ENCODE measurements around the gene POLR2B.

DNA sequence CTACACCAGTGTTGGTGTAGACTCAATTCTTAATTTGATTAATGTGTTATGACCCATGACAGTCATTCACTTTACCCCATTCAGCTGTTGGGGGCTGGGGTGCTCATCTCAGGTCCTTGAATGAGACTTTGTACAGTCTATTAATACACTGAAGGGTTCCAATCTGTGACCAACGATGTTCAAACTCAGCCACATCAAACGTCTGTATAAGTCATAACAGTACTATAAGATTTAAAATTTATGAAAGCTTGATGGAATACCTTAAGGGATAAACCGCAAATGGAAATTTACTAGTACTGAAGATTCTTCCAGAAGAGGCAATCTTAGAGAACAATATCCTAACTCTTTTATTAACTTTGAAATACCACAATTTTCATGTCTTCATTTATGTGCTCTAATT, 37.3 kb upstream of the POLR2B start:
- TF ChIP-seq, protein P1, sequence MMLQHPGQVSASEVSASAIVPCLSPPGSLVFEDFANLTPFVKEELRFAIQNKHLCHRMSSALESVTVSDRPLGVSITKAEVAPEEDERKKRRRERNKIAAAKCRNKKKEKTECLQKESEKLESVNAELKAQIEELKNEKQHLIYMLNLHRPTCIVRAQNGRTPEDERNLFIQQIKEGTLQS (CRISPR knock-in tag; conservative IDR thresholded peaks at IDR 0.05): no peak
- no peak for TF ChIP-seq CBFB (CRISPR knock-in tag; IDR thresholded peaks at IDR 0.05; ENCODE audit: low read depth)
- TF ChIP-seq, protein P2, sequence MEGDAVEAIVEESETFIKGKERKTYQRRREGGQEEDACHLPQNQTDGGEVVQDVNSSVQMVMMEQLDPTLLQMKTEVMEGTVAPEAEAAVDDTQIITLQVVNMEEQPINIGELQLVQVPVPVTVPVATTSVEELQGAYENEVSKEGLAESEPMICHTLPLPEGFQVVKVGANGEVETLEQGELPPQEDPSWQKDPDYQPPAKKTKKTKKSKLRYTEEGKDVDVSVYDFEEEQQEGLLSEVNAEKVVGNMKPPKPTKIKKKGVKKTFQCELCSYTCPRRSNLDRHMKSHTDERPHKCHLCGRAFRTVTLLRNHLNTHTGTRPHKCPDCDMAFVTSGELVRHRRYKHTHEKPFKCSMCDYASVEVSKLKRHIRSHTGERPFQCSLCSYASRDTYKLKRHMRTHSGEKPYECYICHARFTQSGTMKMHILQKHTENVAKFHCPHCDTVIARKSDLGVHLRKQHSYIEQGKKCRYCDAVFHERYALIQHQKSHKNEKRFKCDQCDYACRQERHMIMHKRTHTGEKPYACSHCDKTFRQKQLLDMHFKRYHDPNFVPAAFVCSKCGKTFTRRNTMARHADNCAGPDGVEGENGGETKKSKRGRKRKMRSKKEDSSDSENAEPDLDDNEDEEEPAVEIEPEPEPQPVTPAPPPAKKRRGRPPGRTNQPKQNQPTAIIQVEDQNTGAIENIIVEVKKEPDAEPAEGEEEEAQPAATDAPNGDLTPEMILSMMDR (IDR thresholded peaks at IDR 0.05): no peak
- TF ChIP-seq, protein P3, sequence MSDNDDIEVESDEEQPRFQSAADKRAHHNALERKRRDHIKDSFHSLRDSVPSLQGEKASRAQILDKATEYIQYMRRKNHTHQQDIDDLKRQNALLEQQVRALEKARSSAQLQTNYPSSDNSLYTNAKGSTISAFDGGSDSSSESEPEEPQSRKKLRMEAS (CRISPR knock-in tag; IDR thresholded peaks at IDR 0.05): no peak
